ENCODE measurements around the gene PLA1A. TPM values are rescaled to one million over a fixed set of nuclear protein-coding genes. Genes with fewer than 3 reads are reported as not detected.

Gene PLA1A
- total and polyA plus RNA-seq, 9 donors = 0.07 to 0.37 (median 0.19) TPM; not detected in 2

- peaks cover 9% of the 10 kb centered on the region for H3K4me1 ChIP-seq (ENCODE audit: control insufficient read depth, insufficient read depth, low read length)
- WGBS (ENCODE audit: insufficient coverage) = no CpG with 5 or more reads among the region's 1 CpG
- H3K9me3 ChIP-seq (replicated peaks; ENCODE audit: control insufficient read depth, low read depth, low read length) = no peaks in the 10 kb centered on the region
- H3K4me3 ChIP-seq (ENCODE audit: low read length) = no peak overlapping the region
- H3K27ac ChIP-seq (ENCODE audit: low read length) = no peak overlapping the region
- H3K27me3 ChIP-seq (ENCODE audit: control insufficient read depth, insufficient read depth, low read length) = no peaks in the 10 kb centered on the region
- no peak for DNase-seq
- H3K36me3 ChIP-seq (ENCODE audit: control insufficient read depth, insufficient read depth, low read length) = peaks cover 23% of the 10 kb centered on the region
Observed at GRCh38 chr3:119644481-119644880, 46.8 kb downstream of the PLA1A start.

DNA sequence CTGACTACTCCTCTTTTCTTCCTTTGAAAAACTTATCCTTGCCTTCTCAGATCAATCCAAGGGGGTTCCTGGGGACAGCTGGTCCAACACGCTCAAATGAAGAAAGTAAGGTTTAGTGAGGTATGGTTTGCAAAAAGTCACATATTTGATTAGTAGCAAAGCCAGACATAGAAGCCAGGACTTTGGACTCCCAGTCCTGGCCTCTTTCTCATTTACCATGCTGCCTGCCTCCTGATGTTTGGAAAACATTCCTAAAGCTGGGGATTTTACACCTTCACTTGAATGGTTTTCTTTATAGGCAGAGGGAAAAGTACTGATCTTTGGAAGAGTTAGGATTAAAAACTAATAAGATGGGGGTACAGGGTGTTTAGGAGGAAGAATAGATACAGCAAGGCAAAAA is 48.1 kb downstream of the PLA1A start:
- Histone ChIP-seq H3K9me3 (replicated peaks; ENCODE audit: control insufficient read depth, low read depth, low read length) (no peaks in the 10 kb centered on the region), H3K36me3 (ENCODE audit: control insufficient read depth, insufficient read depth, low read length) (peaks cover 23% of the 10 kb centered on the region), H3K27me3 (ENCODE audit: control insufficient read depth, insufficient read depth, low read length) (no peaks in the 10 kb centered on the region), H3K4me1 (ENCODE audit: control insufficient read depth, insufficient read depth, low read length) (peaks cover 9% of the 10 kb centered on the region), H3K4me3 (ENCODE audit: low read length) (no peak overlapping the region), H3K27ac (ENCODE audit: low read length) (no peak overlapping the region)
- no peak for DNase-seq
- 100% methylated on average over 1 of the region's 1 CpG for WGBS (ENCODE audit: insufficient coverage)

DNA sequence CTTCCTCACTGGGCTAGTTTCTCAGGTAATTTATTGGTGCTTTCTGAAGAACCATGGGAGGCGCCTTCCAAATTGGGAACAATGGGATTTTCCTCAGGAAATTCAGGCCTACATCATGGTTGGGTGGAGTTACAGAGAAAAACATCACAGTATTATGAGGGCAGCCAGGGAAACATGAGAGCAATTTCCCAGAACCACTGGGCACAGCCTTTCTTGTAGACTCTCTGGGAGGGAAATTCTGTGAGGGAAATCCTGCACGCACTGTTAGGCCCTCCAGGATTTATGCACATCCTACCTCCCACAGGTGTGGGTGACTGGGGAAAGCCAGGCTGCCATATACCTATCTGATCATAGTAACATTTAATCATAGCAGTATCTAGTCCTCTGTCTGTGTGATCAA is 49.5 kb downstream of the PLA1A start:
- Histone ChIP-seq H3K9me3 (replicated peaks; ENCODE audit: control insufficient read depth, low read depth, low read length) (no peaks in the 10 kb centered on the region), H3K4me1 (ENCODE audit: control insufficient read depth, insufficient read depth, low read length) (peaks cover 13% of the 10 kb centered on the region), H3K27ac (ENCODE audit: low read length) (peak overlapping the region; percentile 78), H3K4me3 (ENCODE audit: low read length) (no peak overlapping the region), H3K36me3 (ENCODE audit: control insufficient read depth, insufficient read depth, low read length) (peaks cover 19% of the 10 kb centered on the region), H3K27me3 (ENCODE audit: control insufficient read depth, insufficient read depth, low read length) (no peaks in the 10 kb centered on the region)
- DNase-seq = peak; percentile 56
- 89% methylated on average over 1 of the region's 2 CpGs for WGBS (ENCODE audit: insufficient coverage)

DNA sequence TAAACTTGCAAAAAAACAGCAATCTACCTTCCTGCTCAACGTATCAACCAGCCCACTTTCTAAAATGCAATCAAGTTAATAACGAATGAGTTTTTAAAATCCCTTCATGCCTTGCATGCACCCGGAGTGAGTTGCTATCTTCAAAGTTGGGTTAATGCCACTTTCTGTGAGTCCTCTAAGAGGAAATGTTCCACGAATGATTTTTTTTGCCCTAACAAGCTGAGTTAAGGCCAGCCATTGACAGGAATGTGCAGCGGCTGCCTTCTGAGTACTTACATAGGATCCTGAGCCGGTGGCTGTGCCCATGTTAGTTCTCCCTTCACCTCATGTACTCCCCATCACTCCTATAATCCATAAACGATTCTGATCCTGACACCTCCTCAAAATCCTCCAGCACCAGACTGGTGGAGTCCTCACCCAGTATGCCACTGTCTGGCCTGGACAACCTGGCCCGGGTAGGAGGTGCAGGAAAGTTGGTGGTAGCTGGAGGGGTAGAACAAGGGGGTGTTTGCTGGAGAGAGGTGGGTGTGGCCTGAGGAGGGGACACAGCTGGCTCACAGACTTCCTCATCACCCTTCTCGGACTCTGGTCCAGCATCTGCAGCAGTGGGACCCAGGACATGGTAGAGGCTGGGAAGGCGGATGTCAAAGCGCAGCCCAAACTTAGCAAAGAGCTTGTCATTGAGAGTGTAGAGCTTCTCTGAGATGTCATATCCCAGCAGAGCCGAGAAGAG is 50.3 kb downstream of the PLA1A start:
- Histone ChIP-seq H3K4me1 (ENCODE audit: control insufficient read depth, insufficient read depth, low read length) (peaks cover 18% of the 10 kb centered on the region), H3K27ac (ENCODE audit: low read length) (peak overlapping the region; percentile 78), H3K9me3 (replicated peaks; ENCODE audit: control insufficient read depth, low read depth, low read length) (no peaks in the 10 kb centered on the region), H3K36me3 (ENCODE audit: control insufficient read depth, insufficient read depth, low read length) (peaks cover 17% of the 10 kb centered on the region), H3K4me3 (ENCODE audit: low read length) (no peak overlapping the region), H3K27me3 (ENCODE audit: control insufficient read depth, insufficient read depth, low read length) (no peaks in the 10 kb centered on the region)
- DNase-seq = no peak
- WGBS (ENCODE audit: insufficient coverage) = 75% methylated on average over 10 of the region's 12 CpGs

DNA sequence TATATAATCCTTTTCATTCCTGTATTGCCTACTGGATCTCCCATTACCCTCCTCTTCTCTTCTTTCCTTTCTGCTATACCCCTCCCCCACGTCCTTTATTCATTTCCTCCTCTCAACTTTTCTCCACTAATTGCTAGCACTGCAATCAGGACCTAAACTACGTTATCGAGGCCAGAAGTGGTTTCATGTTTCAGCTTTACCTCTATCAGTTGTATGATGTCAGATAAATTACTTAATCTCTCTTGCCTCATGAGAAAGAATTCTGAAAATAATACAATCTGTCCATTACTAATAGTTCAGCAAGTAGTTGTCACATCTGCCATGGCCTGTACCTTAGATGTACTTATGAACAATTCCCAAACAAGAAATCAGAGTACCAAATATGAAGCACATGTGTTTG is 52.1 kb downstream of the PLA1A start:
- no peak overlapping the region for H3K4me3 ChIP-seq (ENCODE audit: low read length)
- DNase-seq = no peak
- no peak overlapping the region for H3K27ac ChIP-seq (ENCODE audit: low read length)
- no peaks in the 10 kb centered on the region for H3K27me3 ChIP-seq (ENCODE audit: control insufficient read depth, insufficient read depth, low read length)
- peaks cover 19% of the 10 kb centered on the region for H3K36me3 ChIP-seq (ENCODE audit: control insufficient read depth, insufficient read depth, low read length)
- no CpG with 5 or more reads among the region's 3 CpGs for WGBS (ENCODE audit: insufficient coverage)
- H3K4me1 ChIP-seq (ENCODE audit: control insufficient read depth, insufficient read depth, low read length) = peaks cover 18% of the 10 kb centered on the region
- no peaks in the 10 kb centered on the region for H3K9me3 ChIP-seq (replicated peaks; ENCODE audit: control insufficient read depth, low read depth, low read length)

- no peaks in the 10 kb centered on the region for H3K9me3 ChIP-seq (replicated peaks; ENCODE audit: control insufficient read depth, low read depth, low read length)
- peak overlapping the region; percentile 79 for H3K27ac ChIP-seq (ENCODE audit: low read length)
- peaks cover 15% of the 10 kb centered on the region for H3K36me3 ChIP-seq (ENCODE audit: control insufficient read depth, insufficient read depth, low read length)
- peaks cover 15% of the 10 kb centered on the region for H3K4me1 ChIP-seq (ENCODE audit: control insufficient read depth, insufficient read depth, low read length)
- no peaks in the 10 kb centered on the region for H3K27me3 ChIP-seq (ENCODE audit: control insufficient read depth, insufficient read depth, low read length)
- H3K4me3 ChIP-seq (ENCODE audit: low read length) = no peak overlapping the region
- peak; percentile 82 for DNase-seq
- 85% methylated on average over 4 of the region's 7 CpGs for WGBS (ENCODE audit: insufficient coverage)
Observed at GRCh38 chr3:119652306-119653033, 54.8 kb downstream of the PLA1A start.

GRCh38 chr3:119653876-119654275 is 56.2 kb downstream of the PLA1A start:
- H3K4me1 ChIP-seq (ENCODE audit: control insufficient read depth, insufficient read depth, low read length) = peaks cover 15% of the 10 kb centered on the region
- peaks cover 7% of the 10 kb centered on the region for H3K36me3 ChIP-seq (ENCODE audit: control insufficient read depth, insufficient read depth, low read length)
- no peak overlapping the region for H3K4me3 ChIP-seq (ENCODE audit: low read length)
- no peak overlapping the region for H3K27ac ChIP-seq (ENCODE audit: low read length)
- no peak for DNase-seq
- WGBS (ENCODE audit: insufficient coverage) = 39% methylated on average over 2 of the region's 2 CpGs
- H3K27me3 ChIP-seq (ENCODE audit: control insufficient read depth, insufficient read depth, low read length) = no peaks in the 10 kb centered on the region
- no peaks in the 10 kb centered on the region for H3K9me3 ChIP-seq (replicated peaks; ENCODE audit: control insufficient read depth, low read depth, low read length)

- DNase-seq = peak; percentile 43
- H3K27ac ChIP-seq (ENCODE audit: low read length) = no peak overlapping the region
- peaks cover 26% of the 10 kb centered on the region for H3K4me1 ChIP-seq (ENCODE audit: control insufficient read depth, insufficient read depth, low read length)
- no peaks in the 10 kb centered on the region for H3K9me3 ChIP-seq (replicated peaks; ENCODE audit: control insufficient read depth, low read depth, low read length)
- no peaks in the 10 kb centered on the region for H3K27me3 ChIP-seq (ENCODE audit: control insufficient read depth, insufficient read depth, low read length)
- peaks cover 10% of the 10 kb centered on the region for H3K36me3 ChIP-seq (ENCODE audit: control insufficient read depth, insufficient read depth, low read length)
- H3K4me3 ChIP-seq (ENCODE audit: low read length) = no peak overlapping the region
- no CpG with 5 or more reads among the region's 4 CpGs for WGBS (ENCODE audit: insufficient coverage)
Observed at GRCh38 chr3:119657887-119658702, 60.4 kb downstream of the PLA1A start.

DNA sequence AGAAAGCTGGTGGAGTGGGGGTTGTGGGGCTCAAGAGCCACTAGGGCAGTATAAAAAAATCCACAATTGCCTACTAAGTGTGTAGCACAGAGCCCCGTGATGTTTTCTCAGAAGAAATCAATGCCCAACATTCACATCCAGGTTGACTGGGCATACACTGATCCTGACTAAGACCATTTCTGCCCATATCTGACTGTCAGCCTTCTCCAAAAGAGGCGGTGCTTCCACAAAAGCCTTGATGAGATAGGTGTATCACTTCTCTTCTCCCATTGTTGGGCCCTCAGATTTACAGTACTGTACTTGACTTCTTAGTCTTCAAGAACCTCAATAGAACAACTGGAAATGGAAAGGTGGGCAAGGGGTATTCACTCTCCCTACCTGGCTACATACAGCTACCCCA is 61.3 kb downstream of the PLA1A start:
- Histone ChIP-seq H3K36me3 (ENCODE audit: control insufficient read depth, insufficient read depth, low read length) (peaks cover 8% of the 10 kb centered on the region), H3K4me1 (ENCODE audit: control insufficient read depth, insufficient read depth, low read length) (peaks cover 27% of the 10 kb centered on the region), H3K27ac (ENCODE audit: low read length) (peak overlapping the region; percentile 44), H3K27me3 (ENCODE audit: control insufficient read depth, insufficient read depth, low read length) (no peaks in the 10 kb centered on the region), H3K9me3 (replicated peaks; ENCODE audit: control insufficient read depth, low read depth, low read length) (no peaks in the 10 kb centered on the region), H3K4me3 (ENCODE audit: low read length) (peak overlapping the region; percentile 36)
- WGBS (ENCODE audit: insufficient coverage) = 100% methylated on average over 1 of the region's 2 CpGs
- DNase-seq = no peak
